HG03097 (cell line): ENCODE results near the gene ARID2.

Experiments used
- ATAC-seq: cut with Tn5 transposase; IDR thresholded peaks from one replicate; pipeline ENCODE4 v1.9.1; 2021; ENCODE audit not compliant: unreplicated experiment, low FRiP score

The ARID2 gene

DNA sequence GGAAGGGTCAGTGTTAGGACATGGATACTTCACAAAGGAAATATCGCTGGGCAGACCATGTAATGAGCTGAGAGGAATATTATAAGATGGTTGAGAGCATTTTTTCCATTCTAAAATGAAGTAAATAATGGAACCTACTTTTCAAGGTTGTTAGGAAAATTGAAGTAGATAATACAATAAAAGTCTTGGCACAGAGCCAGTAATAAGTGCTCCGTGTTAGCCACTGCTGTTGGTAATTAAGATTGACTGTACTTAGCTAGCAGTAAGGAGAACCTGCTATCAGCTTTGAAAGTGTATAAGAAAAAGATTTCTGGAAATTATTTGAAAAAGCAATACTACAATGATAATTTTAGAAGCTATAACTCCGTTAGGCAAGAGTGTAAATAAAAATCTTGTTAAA, 183.3 kb downstream of the ARID2 start:
- ATAC-seq = no peak

DNA sequence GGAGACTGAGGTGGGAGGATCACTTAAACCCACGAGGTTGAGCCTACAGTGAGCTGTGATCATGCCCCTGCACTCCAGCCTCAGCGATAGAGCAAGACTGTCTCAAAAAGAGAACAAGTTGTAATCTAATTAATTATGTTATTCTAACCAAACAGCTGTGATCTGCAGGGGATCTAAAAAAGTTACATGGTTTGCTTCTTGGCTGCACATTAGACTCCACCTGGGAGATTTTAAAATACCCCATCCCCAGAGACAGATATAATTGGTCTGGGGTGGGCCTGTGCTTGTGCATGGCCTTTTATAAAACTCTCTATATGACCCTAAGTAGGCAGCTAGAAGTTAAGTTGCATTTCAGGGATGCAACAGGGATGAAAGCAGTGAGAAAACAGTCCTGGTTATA, 184.1 kb downstream of the ARID2 start:
- ATAC-seq = no peak

DNA sequence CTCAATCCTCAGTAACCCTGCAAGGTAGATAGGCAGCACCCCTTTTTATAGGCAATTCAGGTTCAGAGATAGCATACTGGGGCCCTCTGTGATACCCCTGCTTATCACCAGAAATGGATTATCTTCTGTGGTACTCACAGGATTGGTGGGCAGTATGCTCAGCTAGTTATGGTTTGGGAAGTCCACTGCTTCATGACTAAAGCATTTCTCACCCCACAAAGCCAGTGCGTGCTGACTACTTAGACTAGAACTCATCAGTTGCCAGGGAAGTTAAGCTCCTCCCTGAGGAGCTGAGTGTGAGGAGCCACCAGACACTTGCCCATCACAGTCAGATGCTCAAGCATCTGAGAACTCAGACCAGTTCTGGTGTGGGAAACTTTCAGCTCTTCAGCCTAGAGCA, 184.6 kb downstream of the ARID2 start:
- no peak for ATAC-seq

DNA sequence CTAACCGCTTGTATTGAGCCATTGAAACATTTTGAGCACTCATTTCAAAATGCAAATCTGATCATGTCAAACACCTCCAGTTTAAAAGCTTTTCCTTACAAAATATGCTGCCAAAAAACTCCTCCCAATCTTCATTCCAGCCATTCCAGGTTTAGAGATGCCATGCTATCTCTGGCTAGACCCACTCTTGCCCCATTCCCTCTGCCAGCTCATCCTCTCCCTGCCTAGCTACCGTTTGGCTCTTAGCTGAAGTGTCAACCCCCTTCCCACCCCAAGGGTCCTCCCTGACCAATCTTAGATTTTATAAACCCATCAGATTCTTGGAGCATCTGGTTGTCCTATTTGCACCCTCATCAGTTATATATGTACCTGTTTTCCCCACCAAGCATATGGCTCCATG, 185.9 kb downstream of the ARID2 start:
- no peak for ATAC-seq

DNA sequence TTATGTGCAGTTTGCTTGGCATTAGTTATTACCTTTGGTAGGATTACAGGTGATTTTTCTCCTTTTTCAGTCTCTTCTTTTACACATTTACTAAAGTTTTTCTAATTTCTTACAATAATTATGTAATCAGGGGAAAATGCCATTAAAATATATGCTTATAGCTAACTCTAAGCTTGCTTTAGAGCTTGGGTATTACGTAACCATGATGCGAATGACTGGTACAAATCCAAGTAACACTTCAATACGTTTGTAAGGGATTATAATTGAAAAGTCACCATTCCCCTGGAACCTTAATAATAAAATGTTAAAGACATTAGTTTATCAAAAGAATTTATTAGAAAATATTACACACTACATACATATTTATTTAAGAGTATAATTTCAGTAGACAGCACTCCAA, 189.3 kb downstream of the ARID2 start:
- no peak for ATAC-seq

DNA sequence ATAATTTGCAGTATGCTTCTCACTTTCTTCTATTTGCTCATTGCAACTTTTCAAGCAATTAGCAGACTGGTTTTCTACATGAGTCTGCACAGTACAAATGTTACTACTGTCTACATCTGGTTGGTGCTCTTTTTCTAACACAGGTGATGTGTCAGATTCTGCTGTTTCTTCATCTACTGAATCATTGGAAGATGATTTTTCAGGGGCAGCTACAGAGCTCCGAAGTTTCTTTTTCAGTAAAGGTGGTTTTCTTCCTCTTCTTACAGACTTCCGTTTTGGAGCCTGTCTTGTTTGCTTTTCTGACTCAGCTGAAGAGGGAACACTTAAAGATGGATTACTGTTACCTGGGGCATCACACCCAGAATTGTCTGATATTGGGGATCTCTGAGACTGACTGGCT, 198.8 kb downstream of the ARID2 start:
- ATAC-seq = no peak

DNA sequence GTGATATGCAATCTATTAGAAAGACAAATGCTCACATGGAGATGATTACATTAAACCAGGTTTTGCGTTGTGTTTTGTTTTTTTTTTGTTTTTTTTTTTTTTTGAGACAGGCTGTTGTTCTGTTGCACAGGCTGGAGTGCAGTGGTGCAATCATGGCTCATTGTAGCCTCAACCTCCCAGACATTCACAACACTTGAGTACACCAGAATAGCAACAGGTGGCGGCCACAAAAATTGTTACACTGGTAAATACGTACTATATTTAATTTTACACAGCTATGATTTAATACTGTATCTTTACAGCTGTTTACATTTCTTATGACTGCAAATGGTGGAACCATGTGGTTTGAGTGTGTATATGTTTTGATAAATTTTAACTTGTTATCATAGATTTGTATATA, 200.9 kb downstream of the ARID2 start:
- ATAC-seq = no peak

DNA sequence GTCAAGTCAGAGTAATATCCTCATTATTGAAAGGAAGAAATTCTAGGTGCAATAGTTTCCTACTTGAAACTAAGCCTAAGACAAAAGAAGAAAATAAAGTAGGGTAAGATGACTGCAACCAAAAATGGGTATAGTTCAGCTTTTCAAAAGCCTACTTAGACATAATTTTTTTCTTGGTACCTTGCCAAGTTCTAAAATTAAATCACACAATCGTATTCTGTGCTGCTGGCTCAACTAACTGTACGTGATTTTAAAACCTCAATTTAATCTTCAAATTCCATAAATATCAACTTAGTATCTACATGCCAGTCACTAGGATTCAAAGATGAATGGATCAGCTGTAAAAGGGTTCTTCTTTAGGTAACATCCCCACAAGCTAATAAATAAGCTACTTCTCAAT, 204.0 kb downstream of the ARID2 start:
- no peak for ATAC-seq

DNA sequence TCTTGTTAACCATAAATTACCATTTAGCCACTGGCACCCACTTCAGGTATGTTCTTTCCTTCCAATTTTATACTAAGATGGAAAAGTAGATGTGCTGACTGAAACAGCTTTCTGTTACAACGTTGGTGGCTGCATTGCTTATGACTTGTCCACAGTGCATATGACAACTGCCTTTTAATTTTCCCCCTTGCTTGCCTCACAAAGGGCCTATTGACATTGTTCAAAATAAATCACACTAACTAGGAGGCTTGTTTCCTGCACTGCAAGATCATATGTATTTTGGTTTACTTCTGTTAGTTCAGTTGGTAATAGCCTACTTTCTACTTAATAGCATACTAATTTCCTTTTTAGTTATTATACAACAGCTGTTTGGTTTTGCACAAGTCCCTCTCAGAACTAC, 205.4 kb downstream of the ARID2 start:
- no peak for ATAC-seq

DNA sequence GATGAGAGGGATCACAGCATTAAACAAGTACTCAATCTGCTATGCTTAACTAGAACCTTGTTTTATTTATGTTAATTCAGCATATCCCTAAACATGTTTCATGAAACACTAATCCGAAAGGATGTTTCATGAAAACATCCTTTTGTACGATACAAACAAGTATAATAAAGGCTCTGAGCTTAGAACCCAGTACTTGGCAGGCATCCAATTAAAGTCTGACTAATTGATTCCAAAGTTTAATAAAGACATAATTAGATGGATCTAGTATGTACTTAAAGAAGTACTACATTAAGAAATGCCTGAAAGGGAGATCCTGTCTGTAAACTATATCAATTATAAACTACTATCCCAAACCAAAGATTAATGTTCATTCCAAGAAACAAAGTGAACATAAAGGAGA, 209.1 kb downstream of the ARID2 start:
- ATAC-seq = no peak

DNA sequence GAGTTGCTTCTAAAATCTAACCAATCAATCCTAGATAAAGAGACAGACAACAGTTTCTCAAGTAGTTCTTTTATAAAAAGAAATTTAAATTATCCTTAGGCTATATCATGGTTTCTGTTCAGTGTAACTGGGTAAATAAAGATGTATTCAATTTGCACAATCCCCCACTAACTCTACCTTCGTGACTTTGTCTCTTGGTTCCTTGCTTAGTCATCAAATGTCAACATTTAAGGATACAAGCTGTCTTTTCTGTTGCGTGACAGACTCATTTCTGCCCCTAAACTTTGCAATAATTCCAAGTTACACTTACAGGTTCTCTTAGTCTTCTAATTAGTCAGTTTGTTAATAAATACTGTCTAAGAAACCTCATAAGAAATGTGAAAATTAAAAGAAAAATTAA, 210.3 kb downstream of the ARID2 start:
- no peak for ATAC-seq

DNA sequence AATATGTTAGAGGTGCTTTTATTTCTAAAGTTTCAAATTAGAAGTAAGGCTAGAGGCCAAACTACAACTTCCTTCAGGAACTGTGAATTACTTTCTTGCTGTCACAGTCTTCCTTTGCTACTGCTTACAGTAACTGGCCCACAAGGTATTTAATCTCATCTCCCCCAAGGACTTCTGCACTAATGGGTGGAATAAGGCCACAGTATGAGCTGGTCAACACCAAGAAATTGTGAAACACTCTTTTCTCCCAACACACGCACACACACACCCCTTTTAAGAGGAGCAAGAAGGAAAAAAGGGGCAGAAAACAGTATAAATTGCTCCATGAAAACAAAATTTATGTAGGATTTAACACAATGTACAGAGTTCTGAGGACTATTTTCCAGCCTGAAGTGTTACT, 215.3 kb downstream of the ARID2 start:
- ATAC-seq = no peak

DNA sequence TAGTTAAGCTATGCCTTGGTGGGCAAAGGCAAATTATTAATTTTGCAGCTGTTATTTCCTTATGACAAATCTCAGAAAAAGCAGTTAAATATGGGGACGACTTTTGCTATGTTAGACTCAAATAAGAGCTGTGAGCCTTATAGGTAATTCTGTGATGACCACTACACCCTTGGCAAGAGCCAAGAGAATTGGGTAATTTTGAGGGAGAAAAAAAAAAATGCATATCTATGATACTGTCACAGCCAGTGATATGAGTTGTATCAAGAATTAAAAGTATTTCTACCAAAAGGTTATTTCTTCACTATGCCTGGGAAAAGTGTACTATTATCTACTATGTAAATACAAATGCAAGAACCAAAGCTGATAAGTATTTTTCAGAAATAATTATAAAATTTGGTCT, 216.9 kb downstream of the ARID2 start:
- ATAC-seq = no peak

DNA sequence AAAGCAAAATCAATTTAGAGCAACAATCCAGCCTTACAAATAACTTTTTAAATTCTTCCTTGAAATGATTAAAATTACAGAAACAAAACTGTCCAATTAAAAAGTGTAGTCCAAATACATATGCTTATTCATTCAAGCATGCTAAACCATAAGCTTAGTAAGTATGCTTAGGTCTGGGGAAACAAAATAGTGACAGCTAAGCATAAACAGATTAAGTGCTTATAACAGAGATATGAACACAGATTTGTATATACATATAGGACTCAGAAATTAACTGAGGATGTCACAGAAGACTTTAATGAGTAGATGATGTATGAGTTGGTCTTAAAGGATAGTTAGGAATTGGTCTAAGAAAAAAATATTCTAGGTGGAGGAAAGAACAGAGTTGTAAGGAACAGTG, 219.0 kb downstream of the ARID2 start:
- no peak for ATAC-seq
